Measurements from ENCODE around the gene GPR17.

Gene GPR17

GRCh38 chr2:127608061-127609030 is 37.6 kb upstream of the GPR17 start:
- H3K27ac ChIP-seq (ENCODE audit: low read depth, low read length): no peak overlapping the region
- H3K36me3 ChIP-seq (ENCODE audit: control insufficient read depth, insufficient read depth, low read length): no peaks in the 10 kb centered on the region
- no peaks in the 10 kb centered on the region for H3K4me1 ChIP-seq (ENCODE audit: control insufficient read depth, insufficient read depth, low read length)
- H3K27me3 ChIP-seq (ENCODE audit: control insufficient read depth, insufficient read depth, low read length): no peaks in the 10 kb centered on the region
- H3K9ac ChIP-seq (ENCODE audit: low read length): no peak overlapping the region
- no peak overlapping the region for H3K4me3 ChIP-seq (ENCODE audit: low read length)

GRCh38 chr2:127609031-127609751 is 36.8 kb upstream of the GPR17 start:
- Histone ChIP-seq H3K27ac (ENCODE audit: low read depth, low read length) (no peak overlapping the region), H3K27me3 (ENCODE audit: control insufficient read depth, insufficient read depth, low read length) (no peaks in the 10 kb centered on the region), H3K9ac (ENCODE audit: low read length) (no peak overlapping the region), H3K4me1 (ENCODE audit: control insufficient read depth, insufficient read depth, low read length) (no peaks in the 10 kb centered on the region), H3K36me3 (ENCODE audit: control insufficient read depth, insufficient read depth, low read length) (no peaks in the 10 kb centered on the region), H3K4me3 (ENCODE audit: low read length) (no peak overlapping the region)

- no peaks in the 10 kb centered on the region for H3K27me3 ChIP-seq (ENCODE audit: control insufficient read depth, insufficient read depth, low read length)
- no peak overlapping the region for H3K27ac ChIP-seq (ENCODE audit: low read depth, low read length)
- H3K4me3 ChIP-seq (ENCODE audit: low read length): no peak overlapping the region
- H3K4me1 ChIP-seq (ENCODE audit: control insufficient read depth, insufficient read depth, low read length): no peaks in the 10 kb centered on the region
- peaks cover 3% of the 10 kb centered on the region for H3K36me3 ChIP-seq (ENCODE audit: control insufficient read depth, insufficient read depth, low read length)
- H3K9ac ChIP-seq (ENCODE audit: low read length): no peak overlapping the region
Measured at GRCh38 chr2:127609818-127610217, 36.1 kb upstream of the GPR17 start.

GRCh38 chr2:127610561-127610960 is 35.4 kb upstream of the GPR17 start:
- Histone ChIP-seq H3K4me1 (ENCODE audit: control insufficient read depth, insufficient read depth, low read length) (no peaks in the 10 kb centered on the region), H3K9ac (ENCODE audit: low read length) (no peak overlapping the region), H3K27ac (ENCODE audit: low read depth, low read length) (no peak overlapping the region), H3K27me3 (ENCODE audit: control insufficient read depth, insufficient read depth, low read length) (no peaks in the 10 kb centered on the region), H3K36me3 (ENCODE audit: control insufficient read depth, insufficient read depth, low read length) (peaks cover 3% of the 10 kb centered on the region), H3K4me3 (ENCODE audit: low read length) (no peak overlapping the region)

- Histone ChIP-seq H3K9ac (ENCODE audit: low read length) (no peak overlapping the region), H3K4me1 (ENCODE audit: control insufficient read depth, insufficient read depth, low read length) (no peaks in the 10 kb centered on the region), H3K27ac (ENCODE audit: low read depth, low read length) (no peak overlapping the region), H3K27me3 (ENCODE audit: control insufficient read depth, insufficient read depth, low read length) (no peaks in the 10 kb centered on the region), H3K4me3 (ENCODE audit: low read length) (no peak overlapping the region), H3K36me3 (ENCODE audit: control insufficient read depth, insufficient read depth, low read length) (peaks cover 3% of the 10 kb centered on the region)
Measured at GRCh38 chr2:127611076-127611925, 34.7 kb upstream of the GPR17 start.

- no peaks in the 10 kb centered on the region for H3K4me1 ChIP-seq (ENCODE audit: control insufficient read depth, insufficient read depth, low read length)
- H3K4me3 ChIP-seq (ENCODE audit: low read length): no peak overlapping the region
- no peak overlapping the region for H3K9ac ChIP-seq (ENCODE audit: low read length)
- no peaks in the 10 kb centered on the region for H3K27me3 ChIP-seq (ENCODE audit: control insufficient read depth, insufficient read depth, low read length)
- H3K36me3 ChIP-seq (ENCODE audit: control insufficient read depth, insufficient read depth, low read length): peaks cover 3% of the 10 kb centered on the region
- no peak overlapping the region for H3K27ac ChIP-seq (ENCODE audit: low read depth, low read length)
Measured at GRCh38 chr2:127612111-127612822, 33.7 kb upstream of the GPR17 start.

- H3K4me1 ChIP-seq (ENCODE audit: control insufficient read depth, insufficient read depth, low read length): no peaks in the 10 kb centered on the region
- no peak overlapping the region for H3K4me3 ChIP-seq (ENCODE audit: low read length)
- H3K27me3 ChIP-seq (ENCODE audit: control insufficient read depth, insufficient read depth, low read length): no peaks in the 10 kb centered on the region
- H3K9ac ChIP-seq (ENCODE audit: low read length): no peak overlapping the region
- no peak overlapping the region for H3K27ac ChIP-seq (ENCODE audit: low read depth, low read length)
- H3K36me3 ChIP-seq (ENCODE audit: control insufficient read depth, insufficient read depth, low read length): peaks cover 3% of the 10 kb centered on the region
Measured at GRCh38 chr2:127614246-127614645, 31.7 kb upstream of the GPR17 start.

GRCh38 chr2:127614731-127615130 is 31.2 kb upstream of the GPR17 start:
- H3K36me3 ChIP-seq (ENCODE audit: control insufficient read depth, insufficient read depth, low read length): peaks cover 3% of the 10 kb centered on the region
- no peaks in the 10 kb centered on the region for H3K27me3 ChIP-seq (ENCODE audit: control insufficient read depth, insufficient read depth, low read length)
- H3K4me3 ChIP-seq (ENCODE audit: low read length): no peak overlapping the region
- H3K4me1 ChIP-seq (ENCODE audit: control insufficient read depth, insufficient read depth, low read length): no peaks in the 10 kb centered on the region
- no peak overlapping the region for H3K27ac ChIP-seq (ENCODE audit: low read depth, low read length)
- H3K9ac ChIP-seq (ENCODE audit: low read length): no peak overlapping the region

GRCh38 chr2:127615511-127616166 is 30.3 kb upstream of the GPR17 start:
- Histone ChIP-seq H3K27me3 (ENCODE audit: control insufficient read depth, insufficient read depth, low read length) (no peaks in the 10 kb centered on the region), H3K36me3 (ENCODE audit: control insufficient read depth, insufficient read depth, low read length) (peaks cover 3% of the 10 kb centered on the region), H3K27ac (ENCODE audit: low read depth, low read length) (no peak overlapping the region), H3K4me3 (ENCODE audit: low read length) (no peak overlapping the region), H3K4me1 (ENCODE audit: control insufficient read depth, insufficient read depth, low read length) (no peaks in the 10 kb centered on the region), H3K9ac (ENCODE audit: low read length) (no peak overlapping the region)

GRCh38 chr2:127618551-127619202 is 27.3 kb upstream of the GPR17 start:
- H3K27me3 ChIP-seq (ENCODE audit: control insufficient read depth, insufficient read depth, low read length): peaks cover 2% of the 10 kb centered on the region
- H3K36me3 ChIP-seq (ENCODE audit: control insufficient read depth, insufficient read depth, low read length): peaks cover 3% of the 10 kb centered on the region
- no peak overlapping the region for H3K27ac ChIP-seq (ENCODE audit: low read depth, low read length)
- H3K4me1 ChIP-seq (ENCODE audit: control insufficient read depth, insufficient read depth, low read length): no peaks in the 10 kb centered on the region
- no peak overlapping the region for H3K9ac ChIP-seq (ENCODE audit: low read length)
- H3K4me3 ChIP-seq (ENCODE audit: low read length): no peak overlapping the region

- peaks cover 3% of the 10 kb centered on the region for H3K36me3 ChIP-seq (ENCODE audit: control insufficient read depth, insufficient read depth, low read length)
- H3K9ac ChIP-seq (ENCODE audit: low read length): no peak overlapping the region
- peaks cover 2% of the 10 kb centered on the region for H3K27me3 ChIP-seq (ENCODE audit: control insufficient read depth, insufficient read depth, low read length)
- no peak overlapping the region for H3K27ac ChIP-seq (ENCODE audit: low read depth, low read length)
- H3K4me1 ChIP-seq (ENCODE audit: control insufficient read depth, insufficient read depth, low read length): no peaks in the 10 kb centered on the region
- H3K4me3 ChIP-seq (ENCODE audit: low read length): no peak overlapping the region
Measured at GRCh38 chr2:127619203-127619590, 26.8 kb upstream of the GPR17 start.

All from rectal smooth muscle tissue (tissue), 1 donor.